Measurements from ENCODE around the gene TREML2. TPM values are rescaled to one million over a fixed set of nuclear protein-coding genes. Genes with fewer than 3 reads are reported as not detected.
A peak's percentile ranks its signal among the peaks of the same experiment; 100 is the strongest.
"Not testable (repeated sequence)": the region's sequence is repeated elsewhere in the genome, so short reads cannot be mapped to it uniquely, and the experiment has no call there.

Gene TREML2
- total and polyA plus RNA-seq, 9 of the 15 experiments (the other 6 are each of a cell fraction or from before 2014, with no cell fraction given): 0.20 to 2.9 (median 1.4) TPM

DNA sequence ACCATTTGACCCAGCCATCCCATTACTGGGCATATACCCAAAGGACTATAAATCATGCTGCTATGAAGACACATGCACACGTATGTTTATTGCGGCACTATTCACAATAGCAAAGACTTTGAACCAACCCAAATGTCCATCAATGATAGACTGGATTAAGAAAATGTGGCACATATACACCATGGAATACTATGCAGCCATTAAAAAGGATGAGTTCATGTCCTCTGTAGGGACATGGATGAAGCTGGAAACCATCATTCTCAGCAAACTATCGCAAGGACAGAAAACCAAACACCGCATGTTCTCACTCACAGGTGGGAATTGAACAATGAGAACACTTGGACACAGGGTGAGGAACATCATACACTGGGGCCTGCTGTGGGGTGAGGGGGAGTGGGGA lies 45.6 kb upstream of the TREML2 start:
- H3K9me1 ChIP-seq (ENCODE audit: control insufficient read depth, insufficient read depth, low read length); H3K9ac ChIP-seq (ENCODE audit: insufficient read depth in 1 of 2, low read depth in 2 of 2, low read length in 2 of 2); POLR2A ChIA-PET; FAIRE-seq; H3K4me3 ChIP-seq; H3K27ac ChIP-seq (ENCODE audit: extremely low read depth, low read depth, low read length); H3K4me1 ChIP-seq (replicated peaks in 1 of 2; ENCODE audit: control insufficient read depth in 2 of 2, insufficient read depth in 2 of 2, low read length in 2 of 2); H3K79me2 ChIP-seq (ENCODE audit: control insufficient read depth, insufficient read depth, low read length); H2AFZ ChIP-seq (ENCODE audit: low read depth, low read length); H3K4me2 ChIP-seq (ENCODE audit: insufficient read depth, low read length); H3K36me3 ChIP-seq (ENCODE audit: control insufficient read depth, insufficient read depth, low read length); DNase-seq (ENCODE audit: extremely low read depth in 1 of 4, low spot score in 3 of 4); ATAC-seq; H4K20me1 ChIP-seq (replicated peaks; ENCODE audit: control insufficient read depth, insufficient read depth, low read length); in situ Hi-C loops (cut with MboI); intact Hi-C loops (cut with micrococcal nuclease); BruUV-seq (replicated peaks); H3K9me3 ChIP-seq (replicated peaks; ENCODE audit: control insufficient read depth, insufficient read depth, low read depth, low read length); CTCF ChIA-PET (ENCODE audit: low intra/inter-chr PET ratio): not testable (repeated sequence)
- 0% methylated on average over 3 of the region's 4 CpGs for WGBS (ENCODE audit: insufficient coverage, low coverage, missing lambda C conversion rate)
- peaks cover 2 to 40% of the 10 kb centered on the region in 2 experiments; a peak in 3 of 5 replicates for H3K27me3 ChIP-seq (ENCODE audit: control insufficient read depth in 2 of 2, insufficient read depth in 2 of 2, low read length in 2 of 2)

DNA sequence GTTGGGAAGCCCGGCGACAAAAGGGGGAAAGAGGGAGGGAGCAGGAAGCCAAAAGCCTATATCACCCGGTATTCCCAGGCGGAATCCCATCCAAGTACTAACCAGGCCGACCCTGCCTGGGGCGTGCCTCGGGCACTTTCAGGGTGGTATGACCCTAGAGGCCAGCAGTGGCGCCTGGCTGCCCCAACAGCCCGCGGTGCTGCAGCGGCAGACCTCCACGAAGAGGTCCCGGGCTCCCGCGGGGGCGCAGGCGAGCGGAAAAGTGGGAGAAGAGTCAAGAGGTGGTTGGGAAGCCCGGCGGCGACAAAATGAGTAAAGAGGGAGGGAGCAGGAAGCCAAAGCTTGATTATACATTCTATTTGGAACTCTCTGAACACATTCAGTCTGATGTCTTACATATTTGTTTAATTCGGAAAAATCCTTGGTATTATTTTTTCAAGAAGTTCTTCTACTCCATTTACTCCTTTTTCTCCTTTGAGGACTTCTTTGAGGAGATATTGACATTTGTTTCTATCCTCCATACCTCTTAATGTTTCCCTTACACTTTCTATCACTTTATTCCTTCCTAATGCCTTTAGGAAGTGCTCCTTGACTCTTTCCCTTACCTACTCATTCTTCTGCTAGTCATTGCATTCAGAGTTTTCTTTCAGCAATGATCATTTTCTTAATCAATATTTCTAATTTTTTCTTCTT lies 38.7 kb upstream of the TREML2 start:
- H3K27ac ChIP-seq (ENCODE audit: extremely low read depth, low read depth, low read length): no peak overlapping the region
- no peak overlapping the region for H3K4me3 ChIP-seq
- H3K9ac ChIP-seq (ENCODE audit: insufficient read depth in 1 of 2, low read depth in 2 of 2, low read length in 2 of 2): no peak overlapping the region
- H2AFZ ChIP-seq (ENCODE audit: low read depth, low read length): no peak overlapping the region
- in situ Hi-C loops (cut with MboI): no loop called here
- H3K4me1 ChIP-seq (replicated peaks in 1 of 2; ENCODE audit: control insufficient read depth in 2 of 2, insufficient read depth in 2 of 2, low read length in 2 of 2): peaks cover 0 to 3% of the 10 kb centered on the region in 2 experiments; a peak in 1 of 5 replicates
- CTCF ChIA-PET (ENCODE audit: low intra/inter-chr PET ratio): no interaction called here
- FAIRE-seq (no peak), DNase-seq (ENCODE audit: extremely low read depth in 1 of 4, low spot score in 3 of 4) (no peak), ATAC-seq (peak; percentile 46; the same call in 1 of the 3 replicates)
- no peaks in the 10 kb centered on the region for H3K9me3 ChIP-seq (replicated peaks; ENCODE audit: control insufficient read depth, insufficient read depth, low read depth, low read length)
- H4K20me1 ChIP-seq (replicated peaks; ENCODE audit: control insufficient read depth, insufficient read depth, low read length): no peaks in the 10 kb centered on the region
- TF ChIP-seq, protein P1, sequence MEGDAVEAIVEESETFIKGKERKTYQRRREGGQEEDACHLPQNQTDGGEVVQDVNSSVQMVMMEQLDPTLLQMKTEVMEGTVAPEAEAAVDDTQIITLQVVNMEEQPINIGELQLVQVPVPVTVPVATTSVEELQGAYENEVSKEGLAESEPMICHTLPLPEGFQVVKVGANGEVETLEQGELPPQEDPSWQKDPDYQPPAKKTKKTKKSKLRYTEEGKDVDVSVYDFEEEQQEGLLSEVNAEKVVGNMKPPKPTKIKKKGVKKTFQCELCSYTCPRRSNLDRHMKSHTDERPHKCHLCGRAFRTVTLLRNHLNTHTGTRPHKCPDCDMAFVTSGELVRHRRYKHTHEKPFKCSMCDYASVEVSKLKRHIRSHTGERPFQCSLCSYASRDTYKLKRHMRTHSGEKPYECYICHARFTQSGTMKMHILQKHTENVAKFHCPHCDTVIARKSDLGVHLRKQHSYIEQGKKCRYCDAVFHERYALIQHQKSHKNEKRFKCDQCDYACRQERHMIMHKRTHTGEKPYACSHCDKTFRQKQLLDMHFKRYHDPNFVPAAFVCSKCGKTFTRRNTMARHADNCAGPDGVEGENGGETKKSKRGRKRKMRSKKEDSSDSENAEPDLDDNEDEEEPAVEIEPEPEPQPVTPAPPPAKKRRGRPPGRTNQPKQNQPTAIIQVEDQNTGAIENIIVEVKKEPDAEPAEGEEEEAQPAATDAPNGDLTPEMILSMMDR (IDR thresholded peaks at IDR 0.05 in 2 of 3, conservative IDR thresholded peaks at IDR 0.05 in 1 of 3; ENCODE audit: insufficient read depth in 2 of 3, low read depth in 1 of 3, low read length in 3 of 3): peak in 1 of 3 experiments; percentile 13; a peak in 1 of 6 replicates
- TF ChIP-seq HMGN3 (IDR thresholded peaks at IDR 0.05; ENCODE audit: borderline replicate concordance, extremely low read depth, insufficient read length, low read depth, low read length): peak; percentile 22
- TF ChIP-seq XRCC4 (IDR thresholded peaks at IDR 0.05; ENCODE audit: extremely low read depth, insufficient read depth, insufficient read length): no peak
- intact Hi-C loops (cut with micrococcal nuclease): no loop called here
- POLR2A ChIA-PET: no interaction called here
- peaks cover 5 to 28% of the 10 kb centered on the region in 2 experiments; a peak in 2 of 5 replicates for H3K27me3 ChIP-seq (ENCODE audit: control insufficient read depth in 2 of 2, insufficient read depth in 2 of 2, low read length in 2 of 2)
- H3K4me2 ChIP-seq (ENCODE audit: insufficient read depth, low read length): no peak overlapping the region
- H3K9me1 ChIP-seq (ENCODE audit: control insufficient read depth, insufficient read depth, low read length): no peaks in the 10 kb centered on the region
- no peaks in the 10 kb centered on the region for H3K79me2 ChIP-seq (ENCODE audit: control insufficient read depth, insufficient read depth, low read length)
- no TSS peak for BruUV-seq (replicated peaks)
- WGBS (ENCODE audit: insufficient coverage, low coverage, missing lambda C conversion rate): under 1% methylated on average over 20 of the region's 22 CpGs
- H3K36me3 ChIP-seq (ENCODE audit: control insufficient read depth, insufficient read depth, low read length): no peaks in the 10 kb centered on the region

Measured in K562 (cell line).